Myocyte (in vitro differentiated cells): ENCODE results near the gene NPIPB5. TPM values are rescaled to one million over a fixed set of nuclear protein-coding genes. Genes with fewer than 3 reads are reported as not detected.
"Not testable (repeated sequence)": the region's sequence is repeated elsewhere in the genome, so short reads cannot be mapped to it uniquely, and the experiment has no call there.

Source experiments
- DNase-seq: peaks from one replicate; pipeline ENCODE4 v3.0.0-alpha.2; 2012; ENCODE audit warnings: low read depth
- polyA plus RNA-seq: library from polyadenylated mRNA; unstranded; fragments of >200 nt; gene quantifications from one replicate; pipeline ENCODE4 v1.2.1, GENCODE V29; 2012; ENCODE audit warnings: missing spikeins
- total RNA-seq: library from RNA; depleted of rRNA; stranded (reverse); fragments of >200 nt; gene quantifications from 2 replicates; pipeline ENCODE4 v1.2.3, GENCODE V29; 2014

The NPIPB5 gene
- 36.3 and 47.9 TPM in 2 replicates for total RNA-seq
- 89.1 TPM for polyA plus RNA-seq

GRCh38 chr16:22510591-22510990 is at the start of gene NPIPB5:
Gene NPIPB5 (plus strand): TSS chr16:22510891. CDS start chr16:22513802, 2,911 bp downstream.
- DNase-seq = not testable (repeated sequence)

DNA sequence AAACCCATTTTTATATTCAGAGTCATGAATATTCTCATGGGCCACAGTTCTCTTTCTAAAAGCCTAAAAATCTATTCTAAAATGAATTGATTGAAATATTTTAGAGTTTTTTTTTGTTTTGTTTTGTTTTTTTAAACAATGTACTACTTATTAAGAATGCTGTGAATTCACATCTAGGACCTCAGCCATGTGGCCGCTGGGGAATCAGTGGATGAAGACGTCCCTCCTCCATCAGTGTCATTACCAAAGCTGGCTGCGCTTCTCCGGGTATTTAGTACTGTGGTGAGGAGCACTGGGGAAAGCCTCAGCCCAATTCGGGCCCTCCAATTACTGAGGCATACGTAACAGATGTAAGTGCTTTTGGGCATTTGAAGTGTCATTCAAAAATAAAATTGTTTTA is 41.8 kb upstream of the NPIPB5 start:
- DNase-seq = not testable (repeated sequence)

DNA sequence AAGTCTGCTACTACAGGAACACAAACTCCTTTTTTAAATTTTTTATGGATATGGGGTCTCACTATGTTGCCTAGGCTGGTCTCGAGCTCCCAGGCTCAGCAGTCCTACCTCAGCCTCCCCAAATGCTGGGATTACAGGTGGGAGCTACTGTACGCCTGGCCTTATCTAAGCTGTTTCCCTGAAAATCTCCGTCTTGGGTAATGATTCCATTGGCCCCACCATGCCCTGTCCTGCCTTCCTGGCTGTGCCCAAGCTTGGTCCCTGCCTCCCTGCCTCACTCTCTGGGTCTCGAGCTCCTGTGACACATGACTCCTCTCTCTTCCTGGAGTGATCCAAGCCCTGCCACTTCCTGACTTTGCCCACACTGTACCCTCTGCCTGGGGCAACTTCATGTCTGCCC is 27.3 kb downstream of the NPIPB5 start:
- not testable (repeated sequence) for DNase-seq

GRCh38 chr16:22544809-22545208 is 34.1 kb downstream of the NPIPB5 start:
- not testable (repeated sequence) for DNase-seq

GRCh38 chr16:22546630-22547029 is 35.9 kb downstream of the NPIPB5 start:
- not testable (repeated sequence) for DNase-seq

DNA sequence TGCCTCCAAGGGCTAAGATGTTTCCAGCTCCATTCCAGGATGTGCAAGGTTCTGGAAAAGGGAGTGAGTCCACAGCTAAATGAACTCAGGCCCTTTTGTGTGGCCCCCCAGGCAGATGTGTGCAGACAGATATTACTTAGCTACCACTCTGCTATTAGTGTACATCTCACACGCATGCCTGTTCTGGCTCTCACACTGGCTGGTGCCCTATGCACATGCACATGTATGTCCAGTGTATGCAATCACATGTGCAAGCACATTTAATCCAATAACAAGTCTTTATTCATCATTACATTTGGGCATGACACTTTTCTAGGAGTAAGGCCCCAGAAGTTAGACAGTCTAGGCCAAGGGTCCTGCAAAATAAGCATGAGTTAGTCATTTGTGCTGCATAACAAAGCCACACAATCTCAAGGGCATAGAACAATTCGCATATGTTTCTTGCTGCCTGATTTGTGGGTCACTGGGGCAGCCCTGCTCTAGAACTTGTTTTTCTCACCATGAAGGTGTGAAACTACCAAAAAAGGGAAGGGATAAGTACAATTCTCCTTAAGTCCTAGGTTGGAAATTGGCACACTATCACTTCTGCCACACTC is 36.6 kb downstream of the NPIPB5 start:
- not testable (repeated sequence) for DNase-seq

DNA sequence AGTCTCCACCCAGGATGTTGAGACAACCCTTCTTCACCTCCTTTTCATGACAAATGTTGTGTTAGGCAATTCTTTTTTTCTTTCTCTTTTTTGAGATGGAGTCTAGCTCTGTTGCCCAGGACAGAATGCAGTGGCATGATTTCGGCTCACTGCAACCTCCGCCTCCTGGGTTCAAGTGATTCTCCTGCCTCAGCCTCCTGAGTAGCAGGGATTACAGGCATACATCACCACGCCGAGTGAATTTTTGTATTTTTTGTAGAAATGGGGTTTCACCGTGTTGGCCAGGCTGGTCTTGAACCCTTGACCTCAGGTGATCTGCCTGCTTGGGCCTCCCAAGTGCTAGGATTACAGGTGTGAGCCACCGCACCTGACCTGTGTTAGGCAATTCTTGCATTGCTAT is 39.2 kb downstream of the NPIPB5 start:
- not testable (repeated sequence) for DNase-seq

GRCh38 chr16:22551143-22551542 is 40.5 kb downstream of the NPIPB5 start:
- DNase-seq = not testable (repeated sequence)

GRCh38 chr16:22551651-22552050 is 41.0 kb downstream of the NPIPB5 start:
- DNase-seq = not testable (repeated sequence)

DNA sequence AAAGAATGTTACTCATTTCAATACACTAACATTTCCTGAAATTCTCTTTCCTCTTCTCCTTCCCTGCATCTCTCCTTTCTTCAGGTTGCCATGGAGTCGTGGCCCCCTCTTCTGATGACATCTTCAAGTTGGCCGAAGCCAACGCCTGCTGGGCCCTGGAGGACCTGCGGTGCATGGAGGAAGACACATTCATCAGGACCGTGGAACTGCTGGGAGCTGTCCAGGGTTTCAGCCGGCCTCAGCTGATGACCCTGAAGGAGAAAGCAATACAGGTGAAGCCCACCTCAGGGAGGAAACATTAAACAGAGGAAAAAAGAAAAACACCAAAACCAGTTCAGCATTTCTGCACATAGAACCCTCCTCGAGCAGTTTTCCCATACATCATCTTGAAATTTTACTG is 46.1 kb downstream of the NPIPB5 start:
- DNase-seq = not testable (repeated sequence)

Other genes with a start within 250 kb of the NPIPB5 start
- 47.2 and 51.4 TPM in 2 replicates for gene POLR3E, start 213.5 kb upstream of the NPIPB5 start, total RNA-seq
- gene CDR2, start 136.3 kb upstream of the NPIPB5 start, total RNA-seq = 12.0 and 23.0 TPM in 2 replicates